Measurements from ENCODE around the gene XNDC1N. TPM values are rescaled to one million over a fixed set of nuclear protein-coding genes. Genes with fewer than 3 reads are reported as not detected.

The XNDC1N gene
- total RNA-seq, 1 experiment from 2014 or later: 32.1 TPM

GRCh38 chr11:71977090-71977489, 48.7 kb upstream of the XNDC1N start:
- no TSS peak for BruUV-seq (replicated peaks)
- Histone ChIP-seq H3K9me3 (no peaks in the 10 kb centered on the region), H3K36me3 (ENCODE audit: control insufficient read depth, insufficient read depth, low read length) (peaks cover 6% of the 10 kb centered on the region; the same call in 1 of the 2 replicates), H3K27me3 (replicated peaks; ENCODE audit: control insufficient read depth, insufficient read depth, low read length) (no peaks in the 10 kb centered on the region), H3K4me1 (no peaks in the 10 kb centered on the region), H3K4me3 (ENCODE audit: low read depth, low read length) (no peak overlapping the region)
- H3K9me3 Mint-ChIP-seq (ENCODE audit: unreplicated experiment): no peaks in the 10 kb centered on the region
- no peak overlapping the region for H3K4me3 Mint-ChIP-seq (ENCODE audit: unreplicated experiment)
- intact Hi-C loops (cut with micrococcal nuclease; ENCODE audit: unreplicated experiment): loop anchor here (10.0 kb wide), 1 partner anchor 112 kb away; no protein-coding TSS in a partner anchor
- no peak for DNase-seq
- ChIA-PET POLR2A (no interaction called here), CTCF (interaction anchor here (0.5 to 2.9 kb wide), 6 partner anchors 12 to 454 kb away, joined by 3 to 9 read pairs (median 6); no protein-coding TSS in a partner anchor)
- no peak for TF ChIP-seq CTCF (IDR thresholded peaks at IDR 0.05; ENCODE audit: insufficient read depth in 1 of 2, low read depth in 1 of 2, low read length in 1 of 2, severe bottlenecking in 1 of 2, unreplicated experiment in 1 of 2)
- no peak overlapping the region for H3K27ac Mint-ChIP-seq (ENCODE audit: unreplicated experiment)
- H3K4me1 Mint-ChIP-seq (ENCODE audit: low read depth, unreplicated experiment): peaks cover 14% of the 10 kb centered on the region
- H3K36me3 Mint-ChIP-seq (ENCODE audit: insufficient read depth, unreplicated experiment): peaks cover 71% of the 10 kb centered on the region
- H3K27me3 Mint-ChIP-seq (ENCODE audit: insufficient read depth, unreplicated experiment): no peaks in the 10 kb centered on the region

GRCh38 chr11:71976551-71976950, 48.2 kb upstream of the XNDC1N start:
- no peak for TF ChIP-seq CTCF (IDR thresholded peaks at IDR 0.05; ENCODE audit: insufficient read depth in 1 of 2, low read depth in 1 of 2, low read length in 1 of 2, severe bottlenecking in 1 of 2, unreplicated experiment in 1 of 2)
- Mint-ChIP-seq H3K36me3 (ENCODE audit: insufficient read depth, unreplicated experiment) (peaks cover 71% of the 10 kb centered on the region), H3K4me1 (ENCODE audit: low read depth, unreplicated experiment) (peaks cover 14% of the 10 kb centered on the region)

GRCh38 chr11:71971680-71972079, 43.3 kb upstream of the XNDC1N start:
- Histone ChIP-seq H3K36me3 (ENCODE audit: control insufficient read depth, insufficient read depth, low read length) (no peaks in the 10 kb centered on the region), H3K4me3 (ENCODE audit: low read depth, low read length) (no peak overlapping the region), H3K4me1 (no peaks in the 10 kb centered on the region), H3K27me3 (replicated peaks; ENCODE audit: control insufficient read depth, insufficient read depth, low read length) (no peaks in the 10 kb centered on the region), H3K9me3 (no peaks in the 10 kb centered on the region)
- Mint-ChIP-seq H3K27ac (ENCODE audit: unreplicated experiment) (no peak overlapping the region), H3K36me3 (ENCODE audit: insufficient read depth, unreplicated experiment) (peaks cover 76% of the 10 kb centered on the region), H3K4me3 (ENCODE audit: unreplicated experiment) (no peak overlapping the region), H3K27me3 (ENCODE audit: insufficient read depth, unreplicated experiment) (no peaks in the 10 kb centered on the region), H3K9me3 (ENCODE audit: unreplicated experiment) (no peaks in the 10 kb centered on the region), H3K4me1 (ENCODE audit: low read depth, unreplicated experiment) (peaks cover 14% of the 10 kb centered on the region)
- ChIA-PET CTCF (no interaction called here), POLR2A (no interaction called here)
- TF ChIP-seq CTCF (IDR thresholded peaks at IDR 0.05; ENCODE audit: insufficient read depth in 1 of 2, low read depth in 1 of 2, low read length in 1 of 2, severe bottlenecking in 1 of 2, unreplicated experiment in 1 of 2): no peak
- no peak for DNase-seq
- BruUV-seq (replicated peaks): no TSS peak
- intact Hi-C loops (cut with micrococcal nuclease; ENCODE audit: unreplicated experiment): loop anchor here (10.0 kb wide), 1 partner anchor 107 kb away; no protein-coding TSS in a partner anchor

More at GRCh38 chr11:71976551-71976950, 48.2 kb upstream of the XNDC1N start:
- Mint-ChIP-seq H3K27ac (ENCODE audit: unreplicated experiment) (no peak overlapping the region), H3K4me3 (ENCODE audit: unreplicated experiment) (no peak overlapping the region), H3K27me3 (ENCODE audit: insufficient read depth, unreplicated experiment) (no peaks in the 10 kb centered on the region), H3K9me3 (ENCODE audit: unreplicated experiment) (no peaks in the 10 kb centered on the region)
- Histone ChIP-seq H3K27me3 (replicated peaks; ENCODE audit: control insufficient read depth, insufficient read depth, low read length) (no peaks in the 10 kb centered on the region), H3K36me3 (ENCODE audit: control insufficient read depth, insufficient read depth, low read length) (peaks cover 6% of the 10 kb centered on the region; the same call in 1 of the 2 replicates), H3K9me3 (no peaks in the 10 kb centered on the region), H3K4me1 (no peaks in the 10 kb centered on the region), H3K4me3 (ENCODE audit: low read depth, low read length) (no peak overlapping the region)
- POLR2A ChIA-PET: no interaction called here
- no peak for DNase-seq
- intact Hi-C loops (cut with micrococcal nuclease; ENCODE audit: unreplicated experiment): loop anchor here (10.0 kb wide), 1 partner anchor 112 kb away; no protein-coding TSS in a partner anchor
- CTCF ChIA-PET: interaction anchor here (1.2 kb wide), 1 partner anchor 19 kb away, joined by 3 read pairs; no protein-coding TSS in a partner anchor
- BruUV-seq (replicated peaks): no TSS peak
